Endothelial cell of umbilical vein (primary cell): ENCODE results near the gene HOXA13. TPM values are rescaled to one million over a fixed set of nuclear protein-coding genes. Genes with fewer than 3 reads are reported as not detected.

Source experiments
- BruUV-seq: library from RNA; stranded (reverse); fragments of 400-500 nt; replicated peaks from 2 replicates; lab custom pipeline; 2021; lab: Mats Ljungman, UMichigan
- CTCF ChIA-PET: fragments of 300-600, 350-600 bp; sonication (Branson Sonifier 250); formaldehyde crosslinking; loops from one replicate; lab custom pipeline; 2021; ENCODE audit warnings: antibody characterized with exemption, inconsistent platforms; lab: Charles Lee
- POLR2A ChIA-PET: fragments of 300-600, 350-600 bp; sonication (Branson Sonifier 250); formaldehyde crosslinking; loops from one replicate; lab custom pipeline; 2021; ENCODE audit warnings: antibody characterized with exemption, inconsistent platforms; lab: Charles Lee
- DNase-seq: peaks from one replicate; pipeline ENCODE4 v3.0.0-alpha.2; 2011; ENCODE audit warnings: low read depth, low spot score
- FAIRE-seq: peaks from 2 replicates; lab custom pipeline; 2011; peaks lifted over from hg19 to GRCh38; lab: Jason Lieb, UNC
- H2AFZ ChIP-seq: 2 replicates; pipeline ENCODE4 v1.6.0; 2012; ENCODE audit warnings: low read depth, low read length, control low read depth, inconsistent platforms
- H3K27ac ChIP-seq: 2 replicates; pipeline ENCODE4 v1.5.1; 2011; ENCODE audit warnings: low read depth, mild to moderate bottlenecking, control low read depth, low read length, moderate library complexity; ENCODE audit not compliant: insufficient read depth
- H3K27me3 ChIP-seq, 2 experiments: 2 replicates each; pipeline versions ENCODE4 v1.6.0 to v1.6.1; 2011; ENCODE audit warnings: low read length in 2 of 2, mixed read lengths in 1 of 2; ENCODE audit not compliant: control insufficient read depth in 2 of 2, insufficient read depth in 2 of 2
- H3K36me3 ChIP-seq, 2 experiments: 2 replicates in 1 of 2; 3 replicates in 1 of 2; pipeline ENCODE4 v1.5.1; 2011; ENCODE audit warnings: low read length in 2 of 2, mild to moderate bottlenecking in 1 of 2, moderate library complexity in 1 of 2; ENCODE audit not compliant: control insufficient read depth in 2 of 2, insufficient read depth in 2 of 2; ENCODE audit errors: extremely low read depth in 1 of 2
- H3K4me1 ChIP-seq: 3 replicates; pipeline ENCODE4 v1.5.1; 2011; ENCODE audit warnings: mild to moderate bottlenecking, low read length; ENCODE audit not compliant: control insufficient read depth, insufficient read depth; ENCODE audit errors: extremely low read depth
- H3K4me2 ChIP-seq: 2 replicates; pipeline ENCODE4 v1.6.1; 2011; ENCODE audit warnings: low read length, control low read depth, mixed read lengths; ENCODE audit not compliant: insufficient read depth
- H3K4me3 ChIP-seq, 3 experiments: fragments of 200-600 bp in 1 of 3; sonication (generic), shearing (Covaris generic) in 1 of 3; replicated peaks in 1 of 3; 2 replicates each; pipeline ENCODE4 v1.5.1; 2011 to 2016; ENCODE audit warnings: control low read depth in 3 of 3, low read length in 3 of 3, mild to moderate bottlenecking in 2 of 3, inconsistent platforms in 1 of 3, low read depth in 1 of 3, moderate library complexity in 1 of 3; ENCODE audit not compliant: insufficient read depth in 1 of 3
- H3K79me2 ChIP-seq: 2 replicates; pipeline ENCODE4 v1.6.0; 2012; ENCODE audit warnings: low read length, inconsistent platforms; ENCODE audit not compliant: control insufficient read depth, insufficient read depth
- H3K9ac ChIP-seq: replicated peaks from 2 replicates; pipeline ENCODE3; 2011; ENCODE audit warnings: low read length, control low read depth; ENCODE audit not compliant: insufficient read depth; ENCODE audit errors: extremely low read depth
- H3K9me1 ChIP-seq: replicated peaks from 3 replicates; pipeline ENCODE4 v1.6.0; 2011; ENCODE audit warnings: mild to moderate bottlenecking, low read length; ENCODE audit not compliant: control insufficient read depth, insufficient read depth; ENCODE audit errors: extremely low read depth
- H3K9me3 ChIP-seq: replicated peaks from 2 replicates; pipeline ENCODE4 v1.5.1; 2012; ENCODE audit warnings: low read length, inconsistent platforms; ENCODE audit not compliant: control insufficient read depth, insufficient read depth
- H4K20me1 ChIP-seq: replicated peaks from 2 replicates; pipeline ENCODE3; 2011; ENCODE audit warnings: mild to moderate bottlenecking, low read length; ENCODE audit not compliant: control insufficient read depth, insufficient read depth; ENCODE audit errors: extremely low read depth
- CTCF ChIP-seq, 2 donors: IDR thresholded peaks; 1 replicate in 1 of 2; 2 replicates in 1 of 2; pipeline ENCODE4 v1.5.1; 2011; ENCODE audit warnings: low read length in 2 of 2, mild to moderate bottlenecking in 2 of 2, moderate library complexity in 2 of 2, control low read depth in 1 of 2, inconsistent platforms in 1 of 2, low read depth in 1 of 2; ENCODE audit not compliant: insufficient read depth in 1 of 2; ENCODE audit errors: extremely low read depth in 1 of 2
- MYC ChIP-seq: IDR thresholded peaks from one replicate; pipeline ENCODE4 v1.6.1; 2011; ENCODE audit warnings: mild to moderate bottlenecking, low read depth, low read length
- POLR2AphosphoS5 ChIP-seq: IDR thresholded peaks from 2 replicates; pipeline ENCODE4 v1.6.1; 2012; ENCODE audit warnings: low read depth, mild to moderate bottlenecking, control low read depth, low read length, moderate library complexity; ENCODE audit not compliant: insufficient read depth
- dilution Hi-C: fragments of 300-500 bp; cut with MboI; formaldehyde crosslinking; loops from one replicate; pipeline ENCODE4 v1.15.0; 2019; ENCODE audit warnings: low sequenced_read_pairs; ENCODE audit not compliant: extremely low pct_ligation_motif_present
- intact Hi-C: fragments of 100-400 bp; cut with micrococcal nuclease; formaldehyde crosslinking; loops from one replicate; pipeline ENCODE4 v1.10.0; 2022
- polyA plus RNA-seq, 4 experiments: library from polyadenylated mRNA; depleted of rRNA in 3 of 4; stranded (reverse) in 3 of 4; unstranded in 1 of 4; fragments of >200 nt; gene quantifications; 2 replicates each; pipeline versions ENCODE4 v1.2.1 to v1.2.3, GENCODE V29; 2011 to 2012; ENCODE audit warnings: missing spikeins in 1 of 4
- total RNA-seq: library from RNA; stranded (reverse); gene quantifications from 2 replicates; pipeline ENCODE4 v1.2.3, GENCODE V29; 2021

HOXA13 gene
- total and polyA plus RNA-seq, 2 donors (not counting 3 experiments of a cell fraction or from before 2014, with no cell fraction given), result 0.22 TPM; not detected in 1

- Histone ChIP-seq H3K4me1 (peaks cover 42% of the 10 kb centered on the region), H3K9me3 (no peaks in the 10 kb centered on the region), H3K79me2 (peaks cover 76% of the 10 kb centered on the region), H3K9me1 (no peaks in the 10 kb centered on the region), H3K4me3 (peak overlapping the region in 2 of 3 experiments; percentile 44 to 63), H4K20me1 (no peaks in the 10 kb centered on the region), H3K9ac (peak overlapping the region; percentile 78), H3K27me3 (no peaks in the 10 kb centered on the region), H3K4me2 (peak overlapping the region; percentile 74), H2AFZ (peak overlapping the region; percentile 33), H3K36me3 (peaks cover 3 to 7% of the 10 kb centered on the region in 2 experiments), H3K27ac (peak overlapping the region; percentile 69)
- FAIRE-seq, result peak; percentile 78
- POLR2A ChIA-PET, result interaction anchor here (0.7 to 2.4 kb wide), 8 partner anchors 8 to 1879 kb away, joined by 3 to 15 read pairs (median 4); partner anchors contain the start of gene HOXA3
- peak; percentile 95 for TF ChIP-seq CTCF (IDR thresholded peaks at IDR 0.05; ENCODE audit: extremely low read depth in 1 of 2, insufficient read depth in 1 of 2, low read depth in 1 of 2, low read length in 2 of 2)
- TF ChIP-seq POLR2AphosphoS5, result peak; percentile 53
- no peak for TF ChIP-seq MYC
- CTCF ChIA-PET, result interaction anchor here (0.6 to 4.6 kb wide), 42 partner anchors 10 to 1309 kb away, joined by 3 to 145 read pairs (median 6); partner anchors contain the start of genes HOXA10, HOXA11, HOXA3 and HOXA4
- dilution Hi-C loops, result loop anchor here (10.0 to 25.0 kb wide), 3 partner anchors 306 to 973 kb away; no protein-coding TSS in a partner anchor
- intact Hi-C loops, result loop anchor here (1.0 to 5.0 kb wide), 11 partner anchors 17 to 1768 kb away; partner anchors contain the start of gene HOXA5
- BruUV-seq, result no TSS peak
- DNase-seq, result peak; percentile 92
Measured at GRCh38 chr7:27160546-27161213, 39.2 kb downstream of the HOXA13 start.
